ENCODE data around the gene FUT6.
"Not testable (repeated sequence)": the region's sequence is repeated elsewhere in the genome, so short reads cannot be mapped to it uniquely, and the experiment has no call there.

DNA sequence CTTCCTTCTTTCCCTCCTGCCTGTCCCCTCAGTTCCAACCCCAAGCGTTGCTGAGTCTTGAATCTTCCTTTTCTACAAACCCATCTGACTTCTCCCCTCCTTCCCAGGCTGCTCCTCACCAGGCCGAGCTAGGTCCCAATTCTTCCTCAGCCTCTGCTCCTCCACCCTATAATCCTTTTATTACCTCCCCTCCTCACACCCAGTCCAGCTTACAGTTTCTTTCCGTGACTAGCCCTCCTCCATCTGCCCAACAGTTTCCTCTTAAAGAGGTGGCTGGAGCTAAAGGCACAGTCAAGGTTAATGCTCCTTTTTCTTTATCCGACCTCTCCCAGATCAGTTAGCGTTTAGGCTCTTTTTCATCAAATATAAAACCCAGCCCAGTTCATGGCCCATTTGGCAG lies 9.1 kb upstream of the FUT6 start:
- TF ChIP-seq, protein P1, sequence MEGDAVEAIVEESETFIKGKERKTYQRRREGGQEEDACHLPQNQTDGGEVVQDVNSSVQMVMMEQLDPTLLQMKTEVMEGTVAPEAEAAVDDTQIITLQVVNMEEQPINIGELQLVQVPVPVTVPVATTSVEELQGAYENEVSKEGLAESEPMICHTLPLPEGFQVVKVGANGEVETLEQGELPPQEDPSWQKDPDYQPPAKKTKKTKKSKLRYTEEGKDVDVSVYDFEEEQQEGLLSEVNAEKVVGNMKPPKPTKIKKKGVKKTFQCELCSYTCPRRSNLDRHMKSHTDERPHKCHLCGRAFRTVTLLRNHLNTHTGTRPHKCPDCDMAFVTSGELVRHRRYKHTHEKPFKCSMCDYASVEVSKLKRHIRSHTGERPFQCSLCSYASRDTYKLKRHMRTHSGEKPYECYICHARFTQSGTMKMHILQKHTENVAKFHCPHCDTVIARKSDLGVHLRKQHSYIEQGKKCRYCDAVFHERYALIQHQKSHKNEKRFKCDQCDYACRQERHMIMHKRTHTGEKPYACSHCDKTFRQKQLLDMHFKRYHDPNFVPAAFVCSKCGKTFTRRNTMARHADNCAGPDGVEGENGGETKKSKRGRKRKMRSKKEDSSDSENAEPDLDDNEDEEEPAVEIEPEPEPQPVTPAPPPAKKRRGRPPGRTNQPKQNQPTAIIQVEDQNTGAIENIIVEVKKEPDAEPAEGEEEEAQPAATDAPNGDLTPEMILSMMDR (IDR thresholded peaks at IDR 0.05): not testable (repeated sequence)
- TF ChIP-seq EZH2phosphoT487 (IDR thresholded peaks at IDR 0.05): not testable (repeated sequence)
